Measurements from ENCODE around the gene DUXB. TPM values are rescaled to one million over a fixed set of nuclear protein-coding genes. Genes with fewer than 3 reads are reported as not detected.

Gene DUXB
- total RNA-seq, 1 experiment from 2014 or later = not detected

- Histone ChIP-seq H3K4me1 (ENCODE audit: insufficient read depth, low read length) (no peaks in the 10 kb centered on the region), H3T11ph (ENCODE audit: low read length) (no peak overlapping the region), H2BK20ac (ENCODE audit: low read depth, low read length, poor library complexity, severe bottlenecking) (no peak overlapping the region), H4K91ac (ENCODE audit: insufficient read length, low read depth, low read length) (no peak overlapping the region), H3K9me3 (ENCODE audit: control insufficient read depth, low read depth, low read length) (peaks cover 28% of the 10 kb centered on the region), H3K23ac (ENCODE audit: insufficient read length, low read depth, low read length) (no peak overlapping the region), H3K4ac (ENCODE audit: low read depth, low read length) (no peak overlapping the region), H4K8ac (replicated peaks; ENCODE audit: insufficient read length, low read depth, low read length) (no peak overlapping the region), H3K23me2 (ENCODE audit: insufficient read length, low read depth, low read length, poor library complexity, severe bottlenecking) (no peaks in the 10 kb centered on the region), H3K27me3 (ENCODE audit: insufficient read depth, low read length) (no peaks in the 10 kb centered on the region), H4K20me1 (ENCODE audit: control insufficient read depth, insufficient read depth, insufficient read length) (no peaks in the 10 kb centered on the region), H3K4me2 (ENCODE audit: insufficient read depth, insufficient read length, low read length) (no peak overlapping the region), H2BK12ac (ENCODE audit: insufficient read length, low read depth, low read length) (no peak overlapping the region), H4K5ac (ENCODE audit: insufficient read length, low read depth, low read length) (no peak overlapping the region), H3K56ac (ENCODE audit: insufficient read length, low read depth, low read length) (no peak overlapping the region), H3K9ac (ENCODE audit: extremely low read depth, insufficient read length, low read length) (no peak overlapping the region), H3K79me2 (ENCODE audit: insufficient read depth, low read length) (no peaks in the 10 kb centered on the region), H2BK15ac (ENCODE audit: low read depth, low read length) (no peak overlapping the region), H3K14ac (ENCODE audit: insufficient read depth, low read length) (no peak overlapping the region), H2BK5ac (ENCODE audit: insufficient read length, low read length) (no peak overlapping the region), H2AK5ac (ENCODE audit: insufficient read length, low read length) (no peak overlapping the region), H3K79me1 (ENCODE audit: insufficient read depth, low read depth, low read length, poor library complexity, severe bottlenecking) (no peaks in the 10 kb centered on the region), H2AFZ (ENCODE audit: low read length) (no peak overlapping the region), H3K27ac (ENCODE audit: insufficient read length, low read depth, low read length) (no peak overlapping the region), H3K18ac (ENCODE audit: insufficient read length, low read depth, low read length) (no peak overlapping the region), H2BK120ac (ENCODE audit: low read depth, low read length, poor library complexity, severe bottlenecking) (no peak overlapping the region)
- H3K27ac Mint-ChIP-seq = no peak overlapping the region
- peaks cover 23 to 34% (median 32%) of the 10 kb centered on the region in 3 experiments for H3K36me3 Mint-ChIP-seq (ENCODE audit: insufficient read depth in 1 of 3, low read depth in 3 of 3)
- no peak overlapping the region for H3K4me3 Mint-ChIP-seq
- no peak for DNase-seq
- H3K27me3 Mint-ChIP-seq (ENCODE audit: low read depth) = peaks cover 4% of the 10 kb centered on the region
- H3K4me1 Mint-ChIP-seq = 0 out of 4 replicates have a peak, but pooled peaks cover 0 to 2% of the 10 kb centered on the region in 2 experiments
- no peak for TF ChIP-seq CTCF (conservative IDR thresholded peaks at IDR 0.05)
- H3K9me3 Mint-ChIP-seq = peaks cover 48 to 53% of the 10 kb centered on the region in 2 experiments
Observed at GRCh38 chr16:75687361-75687760, 13.9 kb downstream of the DUXB start.

Data from H9 (cell line).